WERI-Rb-1 (cell line): ENCODE results near the gene NEURL1.

Source experiments
- DNase-seq: peaks from one replicate; pipeline ENCODE4 v3.0.0-alpha.2; 2020
- H3K27ac ChIP-seq: fragments of 250-450 bp; sonication (Bioruptor Pico); 2 replicates; pipeline ENCODE4 v1.5.1; 2020; ENCODE audit warnings: mild to moderate bottlenecking, moderate library complexity
- H3K27me3 ChIP-seq: fragments of 250-450 bp; sonication (Bioruptor Pico); 2 replicates; pipeline ENCODE4 v1.5.1; 2021; ENCODE audit warnings: mild to moderate bottlenecking, low read depth, moderate library complexity; ENCODE audit not compliant: insufficient read depth, severe bottlenecking
- H3K36me3 ChIP-seq: fragments of 250-450 bp; sonication (Bioruptor Pico); 2 replicates; pipeline ENCODE4 v1.5.1; 2020; ENCODE audit warnings: mild to moderate bottlenecking, moderate library complexity
- H3K4me3 ChIP-seq: 2 replicates; pipeline ENCODE4 v1.5.1; 2011; ENCODE audit warnings: low read depth, mild to moderate bottlenecking, control low read depth, low read length
- H3K9me3 ChIP-seq: fragments of 250-450 bp; sonication (Bioruptor Pico); 2 replicates; pipeline ENCODE4 v1.5.1; 2021; ENCODE audit warnings: mild to moderate bottlenecking, moderate library complexity; ENCODE audit not compliant: severe bottlenecking
- CTCF ChIP-seq: IDR thresholded peaks from 2 replicates; pipeline ENCODE4 v1.5.1; 2011; ENCODE audit warnings: low read depth, mild to moderate bottlenecking, control low read depth, inconsistent platforms, low read length

The NEURL1 gene

GRCh38 chr10:103582331-103583123 is 89.0 kb downstream of the NEURL1 start:
- no peak for TF ChIP-seq CTCF
- Histone ChIP-seq H3K27me3 (no peaks in the 10 kb centered on the region), H3K36me3 (peaks cover 6% of the 10 kb centered on the region), H3K9me3 (peaks cover 2% of the 10 kb centered on the region), H3K4me3 (no peak overlapping the region), H3K27ac (no peak overlapping the region)
- DNase-seq, result no peak

DNA sequence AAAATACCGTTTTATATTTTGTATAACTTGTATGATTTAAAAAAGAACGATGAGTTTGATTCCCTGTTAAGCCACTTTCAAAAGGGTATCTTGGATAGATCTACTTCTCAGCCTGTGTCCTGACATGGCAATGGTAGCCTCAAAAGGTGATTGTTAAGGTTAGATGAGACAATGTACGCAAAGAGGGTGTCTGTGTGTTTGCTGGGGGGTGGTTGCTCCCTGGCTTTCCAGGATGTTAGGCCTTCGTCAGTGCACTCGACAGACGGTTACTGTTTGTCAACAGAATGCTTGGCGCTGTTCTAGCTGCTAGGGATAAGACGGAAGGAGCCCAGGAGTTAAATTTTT is 90.3 kb downstream of the NEURL1 start:
- Histone ChIP-seq H3K36me3 (peaks cover 6% of the 10 kb centered on the region), H3K27me3 (no peaks in the 10 kb centered on the region), H3K27ac (no peak overlapping the region), H3K4me3 (no peak overlapping the region), H3K9me3 (peaks cover 4% of the 10 kb centered on the region)
- no peak for TF ChIP-seq CTCF
- DNase-seq, result no peak

DNA sequence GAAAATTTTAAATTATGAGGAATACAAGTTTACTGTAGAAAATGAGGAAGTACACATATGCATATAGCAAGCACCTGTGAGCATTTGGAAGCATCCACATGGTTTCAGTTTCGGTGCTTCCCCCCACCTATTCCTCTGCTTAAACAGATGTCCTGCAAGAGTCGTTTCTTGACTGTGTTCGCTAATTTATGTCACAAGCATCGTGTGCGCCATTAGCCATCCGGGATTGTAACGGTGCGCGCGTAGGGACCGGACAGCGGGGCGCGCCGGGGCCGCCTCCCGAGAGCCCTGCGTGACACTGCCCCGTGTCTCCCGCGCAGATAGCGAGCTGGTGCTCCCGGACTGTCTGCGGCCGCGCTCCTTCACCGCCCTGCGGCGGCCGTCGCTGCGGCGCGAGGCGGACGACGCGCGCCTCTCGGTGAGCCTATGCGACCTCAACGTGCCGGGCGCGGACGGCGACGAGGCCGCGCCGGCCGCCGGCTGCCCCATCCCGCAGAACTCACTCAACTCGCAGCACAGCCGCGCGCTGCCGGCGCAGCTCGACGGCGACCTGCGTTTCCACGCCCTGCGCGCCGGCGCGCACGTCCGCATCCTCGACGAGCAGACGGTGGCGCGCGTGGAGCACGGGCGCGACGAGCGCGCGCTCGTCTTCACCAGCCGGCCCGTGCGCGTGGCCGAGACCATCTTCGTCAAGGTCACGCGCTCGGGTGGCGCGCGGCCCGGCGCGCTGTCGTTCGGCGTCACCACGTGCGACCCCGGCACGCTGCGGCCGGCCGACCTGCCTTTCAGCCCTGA is 90.9 kb downstream of the NEURL1 start:
- H3K4me3 ChIP-seq, result no peak overlapping the region
- TF ChIP-seq CTCF, result no peak
- DNase-seq, result no peak
- H3K9me3 ChIP-seq, result peaks cover 4% of the 10 kb centered on the region
- no peak overlapping the region for H3K27ac ChIP-seq
- no peaks in the 10 kb centered on the region for H3K27me3 ChIP-seq
- H3K36me3 ChIP-seq, result peaks cover 6% of the 10 kb centered on the region

DNA sequence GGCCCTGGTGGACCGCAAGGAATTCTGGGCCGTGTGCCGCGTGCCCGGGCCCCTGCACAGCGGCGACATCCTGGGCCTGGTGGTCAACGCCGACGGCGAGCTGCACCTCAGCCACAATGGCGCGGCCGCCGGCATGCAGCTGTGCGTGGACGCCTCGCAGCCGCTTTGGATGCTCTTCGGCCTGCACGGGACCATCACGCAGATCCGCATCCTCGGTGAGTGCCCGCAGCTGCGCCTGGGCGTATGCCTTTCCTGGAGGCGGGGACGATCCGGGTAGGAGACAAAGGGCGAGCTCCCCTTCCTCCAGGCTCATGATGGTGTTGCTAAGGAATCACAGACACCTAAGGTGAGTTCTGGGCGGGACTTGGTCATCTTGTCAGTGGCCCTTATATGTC is 91.5 kb downstream of the NEURL1 start:
- peaks cover 4% of the 10 kb centered on the region for H3K9me3 ChIP-seq
- H3K27ac ChIP-seq, result no peak overlapping the region
- DNase-seq, result no peak
- no peaks in the 10 kb centered on the region for H3K27me3 ChIP-seq
- H3K36me3 ChIP-seq, result peaks cover 6% of the 10 kb centered on the region
- no peak overlapping the region for H3K4me3 ChIP-seq
- TF ChIP-seq CTCF, result no peak

- H3K4me3 ChIP-seq, result no peak overlapping the region
- no peak for DNase-seq
- H3K27ac ChIP-seq, result no peak overlapping the region
- H3K27me3 ChIP-seq, result no peaks in the 10 kb centered on the region
- peaks cover 6% of the 10 kb centered on the region for H3K36me3 ChIP-seq
- H3K9me3 ChIP-seq, result peaks cover 4% of the 10 kb centered on the region
- TF ChIP-seq CTCF, result no peak
These were observed 93.6 kb downstream of the NEURL1 start for GRCh38 chr10:103587073-103587472.
